Prostate gland (tissue), 2 donors: Measurements from ENCODE around the gene TNS3.

Experiments used
- CTCF ChIP-seq, 4 experiments: fragments of 200-600 bp in 2 of 4; fragments of 450-650 bp in 2 of 4; sonication (generic) in 2 of 4; IDR thresholded peaks; 1 replicate in 3 of 4; 2 replicates in 1 of 4; pipeline ENCODE4 v1.5.1; 2016 to 2019; ENCODE audit warnings: antibody characterized with exemption in 4 of 4, mild to moderate bottlenecking in 2 of 4, moderate library complexity in 2 of 4
- POLR2A ChIP-seq: fragments of 450-650 bp; IDR thresholded peaks from one replicate; pipeline ENCODE4 v1.6.1; 2016; ENCODE audit warnings: antibody characterized with exemption, mild to moderate bottlenecking
- POLR2AphosphoS5 ChIP-seq: sonication (generic); formaldehyde crosslinking; IDR thresholded peaks from one replicate; pipeline ENCODE4 v1.6.1; 2017; ENCODE audit warnings: antibody characterized with exemption

GRCh38 chr7:47400741-47401206 is 181.1 kb downstream of the TNS3 start:
- TF ChIP-seq CTCF (IDR thresholded peaks at IDR 0.05) (no peak), POLR2A (no peak), POLR2AphosphoS5 (no peak)
